Esophagus mucosa (tissue), 1 donor: ENCODE data around the gene FDX2. TPM values are rescaled to one million over a fixed set of nuclear protein-coding genes. Genes with fewer than 3 reads are reported as not detected.

Source experiments
- ATAC-seq: fragments of 200-7000 bp; cut with Tn5 transposase; one replicate; pipeline ENCODE4 v1.9.1; 2020
- total RNA-seq: library from RNA; stranded (reverse); gene quantifications from one replicate; pipeline ENCODE4 v1.2.4, GENCODE V29; 2023
- donor health status: DM: yes; HTN: yes; CAD: no.

FDX2 gene
- total RNA-seq, 1 donor from 2014 or later = 11.3 TPM

DNA sequence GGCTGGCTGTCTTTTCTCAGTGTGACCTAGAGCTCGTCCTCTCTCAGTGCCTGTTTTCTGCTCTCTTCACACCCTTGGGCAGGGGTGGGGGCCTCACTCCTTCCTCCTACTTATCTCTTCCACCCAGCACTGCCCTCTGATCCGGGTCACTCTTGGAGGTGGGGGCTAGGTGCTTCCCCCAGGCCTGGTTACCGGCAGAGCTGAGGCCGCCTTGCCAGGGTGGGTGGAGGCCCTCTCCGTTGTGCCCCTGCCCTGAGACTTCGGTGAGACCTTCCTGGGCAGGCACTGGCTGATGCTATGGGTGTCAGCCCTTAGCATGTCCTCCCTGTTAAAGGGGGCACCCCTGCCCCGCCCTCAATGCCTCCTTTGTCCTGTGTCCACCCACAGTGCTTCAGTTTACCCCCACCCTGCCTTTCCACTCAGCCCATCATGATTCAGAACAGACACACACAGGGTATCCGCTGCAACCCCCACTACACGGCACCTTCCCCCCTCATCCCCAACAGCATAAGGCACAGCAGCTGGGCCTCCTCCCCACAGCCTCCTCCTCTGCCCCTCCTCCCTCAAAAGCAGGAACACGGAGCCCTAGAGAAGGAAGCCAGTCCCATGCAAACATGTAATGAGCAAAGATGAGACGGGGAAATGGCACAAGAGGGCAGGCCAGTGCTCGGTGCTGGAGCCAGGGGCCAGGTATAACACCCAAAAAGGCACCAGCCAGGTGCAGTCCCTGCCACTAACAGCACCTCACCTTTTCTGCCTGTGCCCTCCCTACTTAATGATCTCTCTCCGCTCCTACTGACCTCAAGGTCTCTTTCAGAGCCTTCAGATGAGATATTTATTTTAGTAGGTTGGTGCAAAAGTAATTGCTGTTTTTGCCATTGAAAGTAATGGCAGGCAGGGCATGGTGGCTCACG lies 16.0 kb downstream of the FDX2 start:
- peak; percentile 24 for ATAC-seq

DNA sequence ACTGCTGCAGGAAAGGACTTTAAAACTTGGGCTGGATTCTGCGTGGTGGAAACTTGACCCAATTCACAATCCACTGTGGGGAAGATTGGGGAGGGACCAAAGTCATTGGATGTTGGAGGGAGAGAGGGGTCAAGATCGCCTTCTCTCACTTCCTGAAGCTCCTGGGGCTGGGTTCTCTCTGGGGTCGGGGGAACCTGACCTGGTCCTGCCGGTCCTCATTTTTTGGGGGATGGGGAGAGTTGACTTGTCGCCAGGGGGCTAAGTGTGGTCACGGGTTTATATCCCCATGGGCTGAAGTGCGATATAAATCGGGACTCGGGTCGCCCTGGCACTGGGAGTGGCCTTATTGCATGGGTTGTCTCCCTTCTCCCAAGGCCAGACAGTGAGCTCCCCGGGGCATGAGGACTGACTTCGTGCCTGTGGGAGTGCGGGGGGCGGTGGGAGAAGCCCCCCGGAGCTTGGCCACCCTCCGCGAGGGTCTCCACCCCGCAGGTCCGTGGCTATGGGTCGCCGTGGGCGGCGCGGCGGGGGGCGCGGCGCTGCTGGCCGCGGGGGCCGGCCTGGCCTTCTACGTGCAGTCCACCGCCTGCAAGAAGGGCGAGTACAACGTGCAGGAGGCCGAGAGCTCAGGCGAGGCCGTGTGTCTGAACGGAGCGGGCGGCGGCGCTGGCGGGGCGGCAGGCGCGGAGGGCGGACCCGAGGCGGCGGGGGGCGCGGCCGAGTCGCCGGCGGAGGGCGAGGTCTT lies 19.8 kb downstream of the FDX2 start:
- ATAC-seq = no peak

DNA sequence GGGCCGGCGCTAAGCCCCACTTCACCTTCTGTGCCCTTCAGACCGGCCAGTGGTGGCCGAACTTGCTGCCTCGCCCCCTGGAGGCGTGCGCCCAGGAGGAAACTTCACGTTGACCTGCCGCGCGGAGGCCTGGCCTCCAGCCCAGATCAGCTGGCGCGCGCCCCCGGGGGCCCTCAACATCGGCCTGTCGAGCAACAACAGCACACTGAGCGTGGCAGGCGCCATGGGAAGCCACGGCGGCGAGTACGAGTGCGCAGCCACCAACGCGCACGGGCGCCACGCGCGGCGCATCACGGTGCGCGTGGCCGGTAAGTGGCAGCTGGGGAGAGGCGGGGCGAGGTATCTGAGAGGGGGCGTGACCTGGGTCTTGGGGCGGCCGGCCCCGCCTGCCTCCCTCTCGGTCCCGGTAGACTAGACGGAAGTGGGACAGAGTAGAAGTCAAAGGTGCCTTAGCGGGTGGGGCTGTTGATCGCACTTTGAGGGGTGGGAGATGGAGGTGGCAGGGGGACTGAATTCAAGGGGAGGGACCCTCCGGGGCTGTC lies 20.4 kb downstream of the FDX2 start:
- peak; percentile 45 for ATAC-seq

DNA sequence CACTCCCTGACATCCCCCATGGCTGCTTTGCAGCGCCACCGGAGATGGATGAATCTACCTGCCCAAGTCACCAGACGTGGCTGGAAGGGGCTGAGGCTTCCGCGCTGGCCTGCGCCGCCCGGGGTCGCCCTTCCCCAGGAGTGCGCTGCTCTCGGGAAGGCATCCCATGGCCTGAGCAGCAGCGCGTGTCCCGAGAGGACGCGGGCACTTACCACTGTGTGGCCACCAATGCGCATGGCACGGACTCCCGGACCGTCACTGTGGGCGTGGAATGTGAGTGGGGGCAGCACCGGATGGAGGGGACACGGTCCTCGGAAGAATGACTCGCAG lies 21.5 kb downstream of the FDX2 start:
- ATAC-seq = no peak

DNA sequence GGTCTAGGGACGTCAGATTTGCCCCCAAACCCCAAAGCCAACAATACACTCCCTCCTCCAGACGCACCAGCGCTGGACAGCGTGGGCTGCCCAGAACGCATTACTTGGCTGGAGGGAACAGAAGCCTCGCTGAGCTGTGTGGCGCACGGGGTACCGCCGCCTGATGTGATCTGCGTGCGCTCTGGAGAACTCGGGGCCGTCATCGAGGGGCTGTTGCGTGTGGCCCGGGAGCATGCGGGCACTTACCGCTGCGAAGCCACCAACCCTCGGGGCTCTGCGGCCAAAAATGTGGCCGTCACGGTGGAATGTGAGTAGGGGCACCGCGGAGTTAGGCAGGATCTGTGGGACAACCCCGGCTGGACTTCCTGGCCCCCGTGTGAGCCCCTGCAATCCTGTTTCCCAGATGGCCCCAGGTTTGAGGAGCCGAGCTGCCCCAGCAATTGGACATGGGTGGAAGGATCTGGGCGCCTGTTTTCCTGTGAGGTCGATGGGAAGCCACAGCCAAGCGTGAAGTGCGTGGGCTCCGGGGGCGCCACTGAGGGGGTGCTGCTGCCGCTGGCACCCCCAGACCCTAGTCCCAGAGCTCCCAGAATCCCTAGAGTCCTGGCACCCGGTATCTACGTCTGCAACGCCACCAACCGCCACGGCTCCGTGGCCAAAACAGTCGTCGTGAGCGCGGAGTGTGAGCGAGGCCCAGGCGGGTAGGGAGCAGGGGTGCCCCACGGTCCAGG lies 22.0 kb downstream of the FDX2 start:
- ATAC-seq = no peak

DNA sequence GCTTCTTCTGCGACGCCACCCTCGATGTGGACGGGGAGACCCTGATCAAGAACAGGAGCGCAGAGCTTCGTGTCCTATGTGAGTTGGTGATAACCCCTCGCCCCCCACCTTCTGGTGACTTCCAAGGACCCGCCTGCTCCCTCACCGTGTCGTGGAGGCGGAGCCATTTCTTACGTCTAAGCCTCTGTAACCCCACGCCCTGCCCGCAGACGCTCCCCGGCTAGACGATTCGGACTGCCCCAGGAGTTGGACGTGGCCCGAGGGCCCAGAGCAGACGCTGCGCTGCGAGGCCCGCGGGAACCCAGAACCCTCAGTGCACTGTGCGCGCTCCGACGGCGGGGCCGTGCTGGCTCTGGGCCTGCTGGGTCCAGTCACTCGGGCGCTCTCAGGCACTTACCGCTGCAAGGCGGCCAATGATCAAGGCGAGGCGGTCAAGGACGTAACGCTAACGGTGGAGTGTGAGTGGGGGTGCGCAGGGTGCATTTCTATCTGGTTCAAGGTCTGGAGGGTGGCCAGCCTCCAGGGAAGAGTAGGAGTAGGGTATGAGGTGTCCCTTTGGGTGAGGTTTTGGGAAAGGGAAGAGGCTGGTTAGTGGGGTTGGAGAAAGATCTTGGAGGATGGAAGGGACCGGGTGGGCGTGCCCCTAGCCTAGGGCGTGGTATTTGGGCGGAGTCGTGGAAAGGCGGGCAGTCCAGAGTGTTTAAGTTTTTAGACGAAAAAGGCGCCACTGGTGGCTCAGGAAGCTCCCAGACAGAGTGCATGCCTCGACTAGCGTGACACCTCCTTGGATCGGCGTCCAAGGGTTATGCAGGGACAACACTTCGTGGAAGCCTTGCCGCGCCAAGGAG lies 22.8 kb downstream of the FDX2 start:
- ATAC-seq = no peak

DNA sequence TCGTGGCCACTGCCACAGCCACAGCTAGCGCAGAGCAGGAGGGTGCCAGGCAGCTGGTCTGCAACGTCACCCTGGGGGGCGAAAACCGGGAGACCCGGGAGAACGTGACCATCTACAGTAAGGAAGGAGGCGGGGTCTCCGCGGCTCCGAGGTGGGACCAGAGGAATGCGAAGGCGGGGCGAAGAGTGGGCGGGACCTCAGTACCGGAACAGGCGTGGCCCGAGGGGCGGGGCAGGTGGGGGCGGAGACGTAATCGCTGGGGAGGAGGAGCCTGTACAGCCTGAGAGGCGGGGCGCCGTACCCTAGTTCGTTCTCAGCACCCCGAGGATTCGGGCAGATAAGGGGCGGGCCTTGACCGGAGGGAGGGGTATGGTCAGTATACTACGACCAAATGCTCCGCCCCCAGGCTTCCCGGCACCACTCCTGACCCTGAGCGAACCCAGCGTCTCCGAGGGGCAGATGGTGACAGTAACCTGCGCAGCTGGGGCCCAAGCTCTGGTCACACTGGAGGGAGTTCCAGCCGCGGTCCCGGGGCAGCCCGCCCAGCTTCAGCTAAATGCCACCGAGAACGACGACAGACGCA lies 23.5 kb downstream of the FDX2 start:
- ATAC-seq = peak; percentile 68

DNA sequence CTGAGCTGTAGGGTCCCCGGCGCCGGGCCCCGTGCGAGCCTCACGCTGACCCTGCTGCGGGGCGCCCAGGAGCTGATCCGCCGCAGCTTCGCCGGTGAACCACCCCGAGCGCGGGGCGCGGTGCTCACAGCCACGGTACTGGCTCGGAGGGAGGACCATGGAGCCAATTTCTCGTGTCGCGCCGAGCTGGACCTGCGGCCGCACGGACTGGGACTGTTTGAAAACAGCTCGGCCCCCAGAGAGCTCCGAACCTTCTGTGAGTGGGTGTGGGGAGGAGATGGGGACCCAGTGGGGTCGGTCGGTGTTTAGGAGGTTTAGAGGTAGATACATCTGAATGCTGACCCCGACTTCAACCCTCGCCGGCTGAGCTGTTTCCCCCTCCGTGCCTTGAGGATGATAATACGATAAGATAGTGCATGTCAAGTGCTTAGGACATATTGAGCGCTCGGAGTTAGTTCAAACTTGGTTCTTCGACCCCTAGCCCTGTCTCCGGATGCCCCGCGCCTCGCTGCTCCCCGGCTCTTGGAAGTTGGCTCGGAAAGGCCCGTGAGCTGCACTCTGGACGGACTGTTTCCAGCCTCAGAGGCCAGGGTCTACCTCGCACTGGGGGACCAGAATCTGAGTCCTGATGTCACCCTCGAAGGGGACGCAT lies 24.1 kb downstream of the FDX2 start:
- ATAC-seq = no peak

DNA sequence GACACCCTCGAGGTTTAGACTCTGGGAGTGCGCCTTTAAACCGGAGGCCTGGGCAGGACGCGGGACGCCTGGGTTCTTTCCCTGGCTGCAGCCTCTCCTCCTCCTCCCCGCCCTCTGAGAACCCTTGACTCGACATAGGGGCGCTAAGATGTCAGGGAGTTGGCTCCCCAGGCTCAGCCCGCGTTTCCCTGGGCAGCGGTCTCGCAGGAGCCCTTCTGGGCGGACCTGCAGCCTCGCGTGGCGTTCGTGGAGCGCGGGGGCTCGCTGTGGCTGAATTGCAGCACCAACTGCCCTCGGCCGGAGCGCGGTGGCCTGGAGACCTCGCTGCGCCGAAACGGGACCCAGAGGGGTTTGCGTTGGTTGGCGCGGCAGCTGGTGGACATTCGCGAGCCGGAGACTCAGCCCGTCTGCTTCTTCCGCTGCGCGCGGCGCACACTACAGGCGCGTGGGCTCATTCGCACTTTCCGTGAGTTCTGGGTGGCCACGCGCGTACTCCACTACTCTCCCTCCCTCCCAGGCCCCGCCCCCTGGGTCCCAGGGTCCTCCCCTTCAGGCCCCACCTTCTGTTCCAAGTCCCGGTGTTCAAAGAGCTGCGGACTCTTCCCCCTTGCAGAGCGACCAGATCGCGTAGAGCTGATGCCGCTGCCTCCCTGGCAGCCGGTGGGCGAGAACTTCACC lies 24.8 kb downstream of the FDX2 start:
- peak; percentile 22 for ATAC-seq

DNA sequence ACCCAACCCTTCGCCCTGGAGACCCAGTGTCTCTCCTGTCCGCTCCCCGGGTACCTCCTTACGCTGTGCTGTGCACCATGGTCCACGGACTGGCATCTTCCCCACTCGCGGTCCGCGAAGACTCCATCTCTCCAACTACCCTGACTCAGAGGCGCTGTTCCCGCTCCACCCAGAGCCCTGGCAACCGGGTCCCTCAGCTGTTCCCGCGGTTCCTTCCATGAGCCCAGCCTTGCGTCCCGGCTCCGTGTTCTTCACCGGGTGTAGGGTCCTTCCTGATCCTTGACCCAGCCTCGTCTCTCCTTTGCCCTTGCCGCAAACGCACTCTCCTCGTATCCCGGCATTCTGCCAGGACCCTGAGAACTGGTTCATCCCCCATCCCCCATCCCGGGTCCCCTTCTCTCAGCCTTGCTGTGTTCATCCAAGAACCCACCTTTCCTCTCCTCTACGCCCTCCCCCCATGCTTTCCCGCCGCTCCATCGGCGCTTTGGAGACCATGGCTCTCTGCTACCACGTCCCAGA lies 25.4 kb downstream of the FDX2 start:
- ATAC-seq = no peak

DNA sequence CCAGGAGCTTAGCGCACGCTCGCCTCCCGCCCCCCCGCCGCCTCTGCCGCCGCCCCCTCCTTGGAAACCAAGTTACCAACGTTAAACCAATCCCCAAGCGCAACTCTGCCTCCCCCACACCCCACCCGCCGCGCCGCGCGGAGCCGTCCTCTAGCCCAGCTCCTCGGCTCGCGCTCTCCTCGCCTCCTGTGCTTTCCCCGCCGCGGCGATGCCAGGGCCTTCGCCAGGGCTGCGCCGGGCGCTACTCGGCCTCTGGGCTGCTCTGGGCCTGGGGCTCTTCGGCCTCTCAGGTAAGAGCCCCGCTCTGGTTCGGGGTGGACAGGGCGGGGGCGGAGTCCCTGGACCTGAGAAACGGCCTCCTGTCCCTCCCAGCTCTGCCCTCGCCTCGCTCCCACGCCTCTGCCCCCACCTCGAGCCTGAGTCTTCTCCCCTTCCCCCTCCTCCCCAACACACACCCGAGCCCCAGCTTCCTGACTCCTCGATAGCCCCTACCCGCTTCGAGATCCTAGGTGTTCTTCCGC lies 25.9 kb downstream of the FDX2 start, which contains the start of gene ICAM5:
Gene ICAM5 (plus strand): TSS at position 117 of the 521 bp plus-strand sequence. CDS start 92 bp downstream, at position 209.
- ATAC-seq = no peak

DNA sequence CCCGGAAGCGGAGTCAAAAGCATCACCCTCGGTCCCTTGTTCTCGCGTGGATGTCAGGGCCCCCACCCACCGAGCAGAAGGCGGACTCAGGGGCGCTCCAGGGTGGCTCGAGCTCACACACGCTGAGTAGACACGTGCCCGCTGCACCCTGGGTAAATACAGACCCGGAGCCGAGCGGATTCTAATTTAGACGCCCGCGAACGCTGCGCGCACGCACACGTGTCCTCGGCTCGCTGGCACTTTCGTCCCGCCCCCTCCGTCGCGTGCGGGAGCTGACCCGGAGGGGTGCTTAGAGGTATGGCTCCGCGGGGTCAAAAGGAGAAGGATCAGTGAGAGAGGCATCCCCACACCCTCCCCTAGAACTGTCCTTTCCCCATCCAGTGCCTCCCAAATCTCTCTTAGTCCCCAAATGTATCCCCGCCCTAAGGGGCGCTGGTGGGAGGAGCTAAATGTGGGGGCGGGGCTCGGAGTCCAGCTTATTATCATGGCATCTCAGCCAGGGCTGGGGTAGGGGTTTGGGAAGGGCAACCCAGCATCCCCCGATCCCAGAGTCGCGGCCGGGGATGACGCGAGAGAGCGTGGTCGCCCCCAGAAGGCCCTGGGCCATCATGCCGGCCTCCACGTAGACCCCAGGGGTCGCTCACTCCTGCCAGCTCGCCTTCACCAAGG lies 26.5 kb downstream of the FDX2 start:
- peak; percentile 2 for ATAC-seq

DNA sequence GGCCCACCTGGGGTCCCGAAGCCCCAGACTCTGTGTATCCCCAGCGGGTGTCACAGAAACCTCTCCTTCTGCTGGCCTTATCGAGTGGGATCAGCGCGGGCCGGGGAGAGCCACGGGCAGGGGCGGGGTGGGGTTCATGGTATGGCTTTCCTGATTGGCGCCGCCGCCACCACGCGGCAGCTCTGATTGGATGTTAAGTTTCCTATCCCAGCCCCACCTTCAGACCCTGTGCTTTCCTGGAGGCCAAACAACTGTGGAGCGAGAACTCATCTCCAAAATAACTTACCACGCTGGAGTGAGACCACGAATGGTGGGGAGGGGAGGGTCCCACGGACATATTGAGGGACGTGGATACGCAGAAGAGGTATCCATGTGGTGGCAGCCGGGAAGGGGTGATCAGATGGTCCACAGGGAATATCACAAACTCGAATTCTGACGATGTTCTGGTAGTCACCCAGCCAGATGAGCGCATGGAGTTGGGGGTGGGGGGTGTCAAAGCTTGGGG lies 27.1 kb downstream of the FDX2 start:
- no peak for ATAC-seq

DNA sequence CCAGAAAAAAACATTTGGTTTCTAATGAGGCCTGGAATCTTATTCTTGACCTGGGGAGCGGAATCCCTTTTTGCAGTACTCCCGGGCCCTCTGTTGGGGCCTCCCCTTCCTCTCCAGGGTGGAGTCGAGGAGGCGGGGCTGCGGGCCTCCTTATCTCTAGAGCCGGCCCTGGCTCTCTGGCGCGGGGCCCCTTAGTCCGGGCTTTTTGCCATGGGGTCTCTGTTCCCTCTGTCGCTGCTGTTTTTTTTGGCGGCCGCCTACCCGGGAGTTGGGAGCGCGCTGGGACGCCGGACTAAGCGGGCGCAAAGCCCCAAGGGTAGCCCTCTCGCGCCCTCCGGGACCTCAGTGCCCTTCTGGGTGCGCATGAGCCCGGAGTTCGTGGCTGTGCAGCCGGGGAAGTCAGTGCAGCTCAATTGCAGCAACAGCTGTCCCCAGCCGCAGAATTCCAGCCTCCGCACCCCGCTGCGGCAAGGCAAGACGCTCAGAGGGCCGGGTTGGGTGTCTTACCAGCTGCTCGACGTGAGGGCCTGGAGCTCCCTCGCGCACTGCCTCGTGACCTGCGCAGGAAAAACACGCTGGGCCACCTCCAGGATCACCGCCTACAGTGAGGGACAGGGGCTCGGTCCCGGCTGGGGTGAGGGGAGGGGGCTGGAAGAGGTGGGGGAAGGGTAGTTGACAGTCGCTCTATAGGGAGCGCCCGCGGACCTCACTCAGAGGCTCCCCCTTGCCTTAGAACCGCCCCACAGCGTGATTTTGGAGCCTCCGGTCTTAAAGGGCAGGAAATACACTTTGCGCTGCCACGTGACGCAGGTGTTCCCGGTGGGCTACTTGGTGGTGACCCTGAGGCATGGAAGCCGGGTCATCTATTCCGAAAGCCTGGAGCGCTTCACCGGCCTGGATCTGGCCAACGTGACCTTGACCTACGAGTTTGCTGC lies 28.7 kb downstream of the FDX2 start, which contains the start of gene ICAM4:
Gene ICAM4 (plus strand): TSS at position 153 of the 935 bp plus-strand sequence. CDS start 58 bp downstream, at position 211.
- no peak for ATAC-seq

DNA sequence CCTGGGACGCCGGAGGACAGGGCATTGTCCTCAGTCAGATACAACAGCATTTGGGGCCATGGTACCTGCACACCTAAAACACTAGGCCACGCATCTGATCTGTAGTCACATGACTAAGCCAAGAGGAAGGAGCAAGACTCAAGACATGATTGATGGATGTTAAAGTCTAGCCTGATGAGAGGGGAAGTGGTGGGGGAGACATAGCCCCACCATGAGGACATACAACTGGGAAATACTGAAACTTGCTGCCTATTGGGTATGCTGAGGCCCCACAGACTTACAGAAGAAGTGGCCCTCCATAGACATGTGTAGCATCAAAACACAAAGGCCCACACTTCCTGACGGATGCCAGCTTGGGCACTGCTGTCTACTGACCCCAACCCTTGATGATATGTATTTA lies 30.4 kb downstream of the FDX2 start:
- no peak for ATAC-seq

DNA sequence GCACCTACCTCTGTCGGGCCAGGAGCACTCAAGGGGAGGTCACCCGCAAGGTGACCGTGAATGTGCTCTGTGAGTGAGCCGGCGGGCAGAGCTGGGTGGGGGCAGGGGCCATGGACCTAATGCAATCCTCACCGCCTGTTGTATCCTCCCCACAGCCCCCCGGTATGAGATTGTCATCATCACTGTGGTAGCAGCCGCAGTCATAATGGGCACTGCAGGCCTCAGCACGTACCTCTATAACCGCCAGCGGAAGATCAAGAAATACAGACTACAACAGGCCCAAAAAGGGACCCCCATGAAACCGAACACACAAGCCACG lies 30.9 kb downstream of the FDX2 start:
- ATAC-seq = no peak

DNA sequence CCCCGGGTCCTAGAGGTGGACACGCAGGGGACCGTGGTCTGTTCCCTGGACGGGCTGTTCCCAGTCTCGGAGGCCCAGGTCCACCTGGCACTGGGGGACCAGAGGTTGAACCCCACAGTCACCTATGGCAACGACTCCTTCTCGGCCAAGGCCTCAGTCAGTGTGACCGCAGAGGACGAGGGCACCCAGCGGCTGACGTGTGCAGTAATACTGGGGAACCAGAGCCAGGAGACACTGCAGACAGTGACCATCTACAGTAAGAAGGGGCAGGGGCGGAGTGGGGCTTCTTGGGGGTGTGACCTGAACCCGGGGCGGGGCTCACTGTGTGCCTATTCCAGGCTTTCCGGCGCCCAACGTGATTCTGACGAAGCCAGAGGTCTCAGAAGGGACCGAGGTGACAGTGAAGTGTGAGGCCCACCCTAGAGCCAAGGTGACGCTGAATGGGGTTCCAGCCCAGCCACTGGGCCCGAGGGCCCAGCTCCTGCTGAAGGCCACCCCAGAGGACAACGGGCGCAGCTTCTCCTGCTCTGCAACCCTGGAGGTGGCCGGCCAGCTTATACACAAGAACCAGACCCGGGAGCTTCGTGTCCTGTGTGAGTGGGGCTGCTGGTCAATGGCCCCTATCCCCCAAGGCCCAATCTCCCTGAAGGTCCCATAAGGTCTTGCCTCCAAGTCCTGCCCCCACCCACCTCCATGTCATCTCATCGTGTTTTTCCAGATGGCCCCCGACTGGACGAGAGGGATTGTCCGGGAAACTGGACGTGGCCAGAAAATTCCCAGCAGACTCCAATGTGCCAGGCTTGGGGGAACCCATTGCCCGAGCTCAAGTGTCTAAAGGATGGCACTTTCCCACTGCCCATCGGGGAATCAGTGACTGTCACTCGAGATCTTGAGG lies 31.5 kb downstream of the FDX2 start:
- ATAC-seq = no peak
